Fibroblast of skin of scalp (primary cell): ENCODE results near the gene SFT2D3. TPM values are rescaled to one million over a fixed set of nuclear protein-coding genes. Genes with fewer than 3 reads are reported as not detected.

Experiments
- DNase-seq: peaks from one replicate; pipeline ENCODE4 v3.0.0-alpha.2; 2013
- polyA plus RNA-seq, 2 experiments: library from polyadenylated mRNA; unstranded; fragments of 120-200 nt; gene quantifications; one replicate each; pipeline ENCODE4 v1.2.1, GENCODE V29; 2013; ENCODE audit not compliant: insufficient read length in 2 of 2

The SFT2D3 gene, protein sequence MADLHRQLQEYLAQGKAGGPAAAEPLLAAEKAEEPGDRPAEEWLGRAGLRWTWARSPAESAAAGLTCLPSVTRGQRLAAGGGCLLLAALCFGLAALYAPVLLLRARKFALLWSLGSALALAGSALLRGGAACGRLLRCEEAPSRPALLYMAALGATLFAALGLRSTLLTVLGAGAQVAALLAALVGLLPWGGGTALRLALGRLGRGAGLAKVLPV
- not detected for polyA plus RNA-seq (2013, experiment 1 of 2; ENCODE audit: insufficient read length)
- polyA plus RNA-seq (2013, experiment 2 of 2; ENCODE audit: insufficient read length), result not detected

DNA sequence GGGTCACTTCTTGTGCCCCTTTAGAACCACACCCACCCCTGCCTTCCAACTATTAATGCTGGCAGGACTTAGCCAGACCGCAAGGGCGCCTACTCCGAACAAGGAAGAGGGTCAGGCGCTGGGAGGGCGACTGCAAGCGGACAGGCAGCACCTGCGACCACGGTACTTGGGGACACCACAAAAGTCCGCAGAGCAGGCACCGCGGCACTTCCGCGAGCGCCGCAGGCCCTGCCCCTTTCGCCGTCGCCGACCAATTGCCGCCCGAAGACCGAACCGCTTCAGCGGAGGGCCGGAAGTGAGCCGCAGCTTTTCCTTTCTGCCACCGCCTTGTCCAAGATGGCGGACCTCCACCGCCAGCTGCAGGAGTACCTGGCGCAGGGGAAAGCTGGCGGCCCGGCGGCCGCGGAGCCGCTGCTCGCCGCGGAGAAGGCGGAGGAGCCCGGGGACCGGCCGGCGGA, at the start of gene SFT2D3:
SFT2D3 (plus strand) TSS at position 305 of the 458 bp plus-strand sequence; CDS start at position 337, 32 bp downstream.
- DNase-seq, result peak; percentile 90

DNA sequence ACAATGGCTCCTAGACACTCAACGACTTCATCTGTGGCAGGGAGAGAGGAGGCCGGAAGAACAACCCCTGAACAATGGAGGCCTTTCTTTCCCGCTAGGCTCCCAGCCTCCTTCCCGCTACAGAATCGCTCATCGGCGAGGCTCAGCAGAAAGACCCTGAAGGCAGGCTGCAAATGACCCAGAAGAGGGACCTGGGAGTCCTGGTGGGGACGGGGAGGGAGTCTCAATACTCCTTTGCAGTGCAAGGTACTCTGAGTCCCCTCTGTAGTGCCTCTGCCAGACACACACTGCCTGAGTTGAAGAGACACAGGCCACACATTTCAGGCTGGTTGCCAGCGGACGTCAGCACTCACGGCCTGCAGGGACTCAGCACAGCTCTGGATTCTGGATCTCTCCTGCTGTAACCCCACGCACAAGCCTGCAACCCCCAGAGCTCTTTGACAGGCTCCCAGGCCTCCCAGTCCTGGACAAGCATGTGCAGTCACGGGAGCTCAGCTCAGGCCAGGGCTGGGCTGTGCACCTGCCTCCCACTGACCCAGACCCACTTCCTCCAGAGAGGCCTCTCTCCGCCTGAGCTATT, 49.2 kb upstream of the SFT2D3 start:
- DNase-seq, result no peak

DNA sequence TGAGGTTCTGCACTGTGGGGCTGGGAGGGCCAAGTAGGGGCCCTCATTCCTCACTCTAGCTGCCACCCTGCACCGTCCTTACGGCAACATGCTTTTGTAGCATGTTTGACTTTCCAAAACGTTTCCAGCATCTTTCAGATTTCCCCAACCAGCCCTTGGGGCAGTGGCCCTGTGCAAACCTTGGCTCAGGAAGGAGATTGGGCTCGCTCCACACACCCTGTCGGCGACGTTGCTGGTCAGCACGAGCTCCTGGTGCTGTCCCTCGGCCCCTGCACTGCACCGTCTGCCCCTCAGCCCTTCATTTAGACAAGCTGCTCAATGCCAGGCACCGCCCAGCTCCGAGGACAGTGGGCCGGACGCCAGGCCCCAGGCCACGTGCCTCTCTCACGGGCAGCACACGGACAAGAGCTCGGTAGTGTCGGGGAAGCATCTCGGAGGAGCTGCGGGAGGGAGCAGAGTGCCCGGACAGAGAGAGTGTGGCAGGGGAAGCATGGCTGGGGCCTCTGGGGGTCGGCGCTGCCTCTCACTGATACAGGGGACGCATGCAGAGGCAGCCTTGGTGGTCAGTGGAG, 48.4 kb upstream of the SFT2D3 start:
- no peak for DNase-seq

DNA sequence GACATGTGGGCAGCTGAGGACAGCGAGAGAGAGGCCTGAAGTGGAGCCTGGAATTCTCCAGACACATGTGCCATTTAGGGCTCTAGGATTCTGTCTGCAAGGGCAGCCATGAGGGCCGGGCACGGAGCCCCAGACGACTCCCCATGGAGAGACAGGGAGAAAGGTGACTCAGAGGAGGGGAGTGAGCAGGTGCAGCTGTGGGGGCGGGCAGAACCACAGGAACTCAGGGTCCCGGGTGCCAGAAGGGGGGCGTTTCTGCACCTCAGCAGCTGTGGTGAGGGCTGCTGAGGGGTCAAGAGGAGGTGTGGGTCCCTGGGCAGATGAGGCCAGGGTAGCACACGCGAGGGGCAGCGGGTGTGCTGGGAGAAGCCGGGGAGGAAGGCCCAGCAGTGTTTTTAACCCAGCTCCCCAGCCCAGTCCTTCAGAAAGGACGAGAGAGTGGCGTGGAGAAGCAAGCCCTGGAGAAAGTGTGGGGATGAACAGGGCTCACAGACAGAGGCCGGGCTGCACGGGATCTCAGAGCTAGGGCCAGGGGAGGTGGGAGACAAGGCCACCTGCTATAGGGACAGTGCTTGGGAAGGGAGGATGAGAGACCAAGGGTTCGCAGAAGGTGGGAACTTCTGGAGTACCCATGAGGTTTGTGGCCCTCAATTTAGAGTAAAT, 47.7 kb upstream of the SFT2D3 start:
- no peak for DNase-seq

DNA sequence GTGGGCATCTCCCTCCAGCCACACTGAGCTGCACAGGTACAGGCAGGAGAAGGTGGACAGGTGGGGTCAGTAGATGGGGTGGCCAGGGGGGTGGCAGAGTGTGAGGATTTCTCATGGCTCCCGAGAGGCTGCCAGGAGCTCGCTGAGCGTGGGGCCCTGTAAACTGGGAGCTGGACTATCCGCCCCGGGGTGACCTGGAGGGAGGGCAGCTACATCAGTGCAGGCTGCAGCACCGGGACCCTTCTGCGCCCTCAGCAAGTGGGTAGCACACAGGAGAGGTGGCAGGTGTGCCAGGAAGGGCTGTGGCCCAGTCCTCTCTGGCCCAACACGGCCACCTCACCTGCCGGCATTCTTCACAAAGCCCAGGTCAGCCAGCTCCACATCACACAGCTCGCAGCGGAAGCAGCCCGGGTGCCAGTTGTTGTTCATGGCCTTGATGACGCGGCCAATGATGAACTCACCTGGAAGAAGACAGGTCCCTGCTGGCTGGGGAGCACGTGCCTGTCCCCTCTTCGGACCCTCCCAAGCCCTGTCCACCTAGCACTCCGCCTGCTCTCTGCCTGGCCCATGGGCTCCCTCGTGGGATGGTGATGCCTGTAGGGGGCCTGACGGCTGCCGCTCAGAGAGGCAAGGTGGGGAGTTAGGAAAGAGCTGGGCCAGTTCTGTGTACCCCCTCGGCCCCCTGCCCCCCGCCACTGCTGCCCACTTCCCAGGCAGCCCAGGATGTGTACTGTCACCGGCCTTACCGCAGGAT, 47.0 kb upstream of the SFT2D3 start:
- no peak for DNase-seq

DNA sequence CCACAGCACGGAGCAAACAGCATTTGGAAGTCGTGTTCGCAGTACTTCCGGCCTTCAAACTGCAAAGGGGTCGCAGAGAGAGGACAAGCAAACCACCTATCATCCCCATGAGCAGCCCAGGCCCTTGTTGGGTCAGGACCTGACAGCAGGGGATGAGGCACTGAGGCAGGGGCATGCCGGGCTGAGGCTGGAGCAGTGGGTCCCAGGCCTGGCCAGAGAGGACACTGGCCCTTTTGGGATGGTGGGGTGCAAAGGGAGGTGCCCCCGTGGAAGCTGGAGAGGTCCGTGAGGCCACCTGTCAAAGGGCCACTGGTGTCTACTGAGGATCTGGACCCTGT, 46.5 kb upstream of the SFT2D3 start:
- DNase-seq, result no peak

DNA sequence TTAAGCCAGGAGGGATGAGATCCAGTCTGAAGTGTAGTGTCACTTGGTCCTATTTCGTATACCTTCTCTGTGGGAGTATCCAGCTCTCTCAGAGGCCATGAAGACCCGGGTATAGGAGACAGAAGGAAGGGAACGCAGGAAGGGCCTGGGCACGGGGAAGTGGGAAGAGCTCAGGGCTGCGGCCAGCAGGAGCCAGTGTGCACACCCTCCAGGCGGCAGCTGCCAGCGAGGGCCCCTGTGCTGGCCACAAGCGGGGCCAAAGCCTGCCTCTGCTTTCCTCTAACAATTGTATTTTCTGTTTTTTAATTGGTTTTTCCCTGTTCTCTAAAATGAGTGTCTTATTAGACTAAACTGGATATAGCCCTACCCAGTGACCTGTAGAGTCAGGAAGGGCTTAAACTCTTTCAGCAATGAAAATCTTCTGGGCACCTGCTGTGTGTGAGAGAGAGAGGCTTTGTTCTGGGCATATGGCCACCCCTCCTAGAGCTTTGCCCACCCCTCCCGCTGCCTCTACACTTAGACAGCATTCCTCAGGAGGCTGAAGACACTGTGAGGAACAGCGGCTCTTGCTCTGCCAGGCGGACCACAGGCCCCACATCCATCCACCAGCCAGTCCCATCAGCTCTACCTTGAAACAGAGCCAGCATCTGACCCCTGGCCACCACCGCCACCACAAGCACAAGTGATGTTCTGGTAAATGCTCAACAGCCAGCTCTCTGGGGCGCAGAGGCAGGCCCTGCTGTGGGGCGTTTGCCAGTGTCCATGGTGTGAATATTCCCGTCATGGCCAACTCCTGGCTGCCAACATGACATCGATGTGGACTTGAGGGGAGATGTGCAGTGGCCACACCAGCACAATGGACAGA, 45.9 kb upstream of the SFT2D3 start:
- DNase-seq, result no peak

DNA sequence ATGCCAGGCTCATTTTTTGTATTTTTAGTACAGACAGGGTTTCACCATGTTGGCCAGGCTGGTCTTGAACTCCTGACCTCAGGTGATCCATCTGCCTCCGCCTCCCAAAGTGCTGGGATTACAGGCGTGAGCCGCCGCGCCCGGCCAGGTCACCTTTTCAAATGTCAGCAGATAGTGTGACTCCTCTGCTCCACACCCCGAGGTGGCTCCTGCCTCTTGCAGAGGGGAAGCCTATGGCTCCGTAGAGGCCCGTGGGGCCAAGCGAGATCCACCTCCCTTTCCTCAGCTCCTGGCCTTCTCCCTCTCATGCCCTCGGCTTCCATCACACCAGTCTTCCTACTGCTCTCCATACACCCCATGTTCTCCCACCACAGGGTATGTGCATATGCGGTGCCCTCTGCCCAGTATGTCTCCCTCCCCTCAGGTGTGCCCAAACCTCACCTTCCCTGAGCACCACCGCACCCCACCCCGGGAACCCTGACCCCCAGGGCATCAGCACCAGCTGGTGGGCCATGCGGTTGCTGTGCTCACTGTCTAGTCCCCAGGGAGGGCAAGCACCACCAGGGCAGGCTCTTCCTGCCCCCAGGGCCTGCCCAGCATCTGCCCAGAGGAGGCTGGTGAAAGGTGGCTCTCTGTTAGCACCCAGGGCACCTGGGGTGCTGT, 44.6 kb upstream of the SFT2D3 start:
- DNase-seq, result no peak

DNA sequence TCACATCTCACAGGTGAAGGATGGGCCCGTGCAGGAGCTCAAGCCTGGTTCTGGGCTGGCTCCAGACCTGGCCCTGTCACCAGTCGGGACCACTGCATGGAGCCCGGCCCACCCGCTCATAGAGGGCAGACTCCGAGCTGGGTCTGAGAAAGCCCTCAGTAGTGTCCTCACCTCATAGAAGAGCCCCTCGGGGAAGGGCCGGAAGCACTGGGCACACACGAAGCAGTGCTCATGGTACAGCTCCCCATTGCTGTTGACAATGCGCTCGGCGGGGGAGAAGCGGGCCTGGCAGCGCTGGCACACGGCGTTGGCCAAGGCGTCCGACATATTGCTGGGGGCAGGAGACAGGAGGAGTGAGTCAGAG, 44.1 kb upstream of the SFT2D3 start:
- DNase-seq, result no peak

DNA sequence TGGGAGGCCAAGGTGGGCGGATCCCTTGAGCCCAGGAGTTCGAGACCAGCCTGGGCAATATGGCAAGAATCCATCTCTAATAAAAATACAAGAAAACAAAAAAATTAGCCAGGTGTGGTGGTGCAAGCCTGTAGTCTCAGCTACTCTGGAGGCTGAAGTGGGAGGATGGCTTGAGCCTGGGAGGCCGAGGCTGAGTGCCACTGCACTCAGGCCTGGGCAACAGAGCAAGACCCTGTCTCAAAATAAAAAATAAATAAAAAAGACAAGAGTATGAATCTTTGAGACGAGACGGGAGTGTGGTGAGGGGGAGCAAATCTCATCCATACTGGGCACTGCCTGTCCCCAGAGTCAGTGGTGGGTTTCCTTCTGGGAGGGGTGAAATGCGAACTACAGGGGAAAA, 43.2 kb upstream of the SFT2D3 start:
- no peak for DNase-seq

DNA sequence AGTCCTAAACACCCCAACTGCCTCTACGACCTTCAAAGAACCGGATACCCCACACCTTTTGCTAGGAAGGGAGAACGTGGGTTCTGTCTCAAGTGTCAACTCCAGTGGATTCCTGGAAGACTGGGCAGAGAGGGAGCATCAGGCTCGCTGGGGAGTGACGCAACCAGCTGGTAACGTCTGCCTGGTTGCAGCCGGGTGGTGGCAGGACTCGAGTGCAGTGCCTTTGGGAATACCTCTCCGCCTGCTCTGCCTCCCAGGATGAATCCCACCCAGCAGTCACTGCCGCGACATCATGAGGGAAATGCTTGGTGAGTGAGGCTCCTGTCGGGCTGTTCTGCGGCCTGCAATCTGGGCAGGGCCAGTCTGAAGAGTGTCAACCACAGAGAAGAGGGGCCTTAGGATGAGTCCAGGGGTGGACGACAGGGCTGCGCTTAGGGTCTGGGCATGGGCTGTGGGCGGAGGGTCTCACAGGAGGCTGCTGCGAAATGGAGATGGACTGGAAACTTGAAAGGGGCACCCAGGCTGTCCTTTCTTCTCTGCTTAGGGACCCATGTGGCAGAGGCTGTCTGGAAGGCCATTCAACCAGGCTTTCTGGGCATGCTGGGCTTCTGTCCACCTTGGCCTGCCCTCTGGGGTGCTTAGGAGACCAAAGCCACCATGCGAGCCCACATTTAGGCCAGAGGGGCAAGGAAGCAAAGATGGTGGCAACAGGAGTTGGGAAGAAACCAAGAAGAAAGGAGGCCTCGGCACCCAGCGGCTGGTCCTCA, 42.5 kb upstream of the SFT2D3 start:
- DNase-seq, result no peak

DNA sequence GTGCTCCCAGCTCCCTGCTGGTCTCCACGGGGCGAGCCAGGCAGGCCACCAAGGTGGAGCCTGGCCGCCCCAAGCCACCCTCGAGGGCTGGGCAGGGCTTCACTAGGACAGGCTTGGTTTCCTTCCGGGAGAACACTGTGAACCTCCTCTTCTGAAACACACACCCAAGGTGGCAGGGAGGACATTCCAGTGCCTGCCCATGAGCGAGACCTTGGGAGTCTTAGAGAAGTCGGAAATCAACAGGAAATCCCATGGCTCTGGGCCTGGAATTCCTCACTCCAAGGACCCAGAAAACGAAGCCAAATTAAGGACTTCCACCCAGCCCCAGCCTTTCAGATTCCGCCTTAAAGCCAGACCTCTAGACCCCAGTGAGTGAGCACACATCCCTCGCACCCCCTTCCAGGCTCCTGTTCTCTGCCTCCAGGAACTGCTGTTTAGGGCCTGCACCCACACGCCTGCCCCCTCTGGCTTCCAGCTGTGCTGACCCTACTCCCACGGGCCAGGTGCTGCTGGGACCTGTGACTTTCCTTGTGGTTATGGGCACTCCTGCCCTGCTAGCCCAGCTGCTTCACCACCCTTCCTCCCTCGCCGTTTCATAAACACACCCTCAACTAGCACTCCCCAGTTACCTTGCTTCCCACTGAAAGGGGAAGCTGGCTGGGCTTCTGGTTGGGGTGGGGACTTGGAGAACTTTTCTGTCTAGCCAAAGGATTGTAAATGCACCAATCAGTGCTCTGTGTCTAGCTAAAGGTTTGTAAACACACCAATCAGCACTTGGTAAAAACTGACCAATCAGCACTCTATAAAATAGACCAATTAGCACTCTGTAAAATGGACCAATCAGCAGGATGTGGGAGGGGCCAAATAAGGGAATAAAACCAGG, 41.6 kb upstream of the SFT2D3 start:
- no peak for DNase-seq

DNA sequence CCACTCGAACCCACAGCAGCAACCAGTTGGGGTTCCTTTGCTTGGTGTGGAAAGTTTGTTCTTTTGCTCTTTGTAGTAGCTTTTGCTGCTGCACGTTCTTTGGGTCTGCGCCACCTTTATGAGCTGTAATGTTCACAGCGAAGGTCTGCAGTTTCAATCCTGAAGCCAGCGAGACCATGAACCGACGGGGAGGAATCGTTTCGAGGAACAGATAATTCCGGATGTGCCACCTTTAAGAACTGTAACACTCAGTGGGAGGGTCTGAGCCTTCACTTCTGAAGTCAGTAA, 41.1 kb upstream of the SFT2D3 start:
- DNase-seq, result no peak

DNA sequence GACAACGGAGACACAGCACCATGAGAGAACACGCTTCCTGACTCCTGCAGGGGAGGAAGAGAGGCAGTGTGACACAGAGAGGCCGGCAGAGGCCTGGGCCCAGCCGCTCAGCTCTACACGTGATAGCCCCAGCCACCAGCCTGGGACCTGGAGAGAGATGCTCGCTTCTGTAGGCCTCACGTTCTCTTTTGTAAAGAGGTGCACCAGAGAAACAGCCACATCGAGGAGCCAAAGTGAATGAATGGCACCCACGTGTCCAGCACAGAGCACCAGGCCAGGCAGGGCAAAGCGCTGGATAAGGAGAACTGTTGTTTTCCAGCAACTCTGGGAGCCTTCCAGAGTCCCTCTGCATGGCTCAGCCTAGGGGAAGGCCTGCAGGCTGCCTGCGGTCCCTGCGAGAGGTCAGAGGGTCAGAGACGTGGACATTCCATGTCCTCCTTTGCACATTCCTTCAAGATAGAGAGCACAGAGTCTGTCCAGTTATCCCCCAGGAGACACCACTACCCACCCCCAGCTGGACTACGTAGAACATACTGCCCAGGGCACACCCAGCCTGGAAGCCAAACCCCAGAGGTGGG, 40.1 kb upstream of the SFT2D3 start:
- DNase-seq, result no peak

DNA sequence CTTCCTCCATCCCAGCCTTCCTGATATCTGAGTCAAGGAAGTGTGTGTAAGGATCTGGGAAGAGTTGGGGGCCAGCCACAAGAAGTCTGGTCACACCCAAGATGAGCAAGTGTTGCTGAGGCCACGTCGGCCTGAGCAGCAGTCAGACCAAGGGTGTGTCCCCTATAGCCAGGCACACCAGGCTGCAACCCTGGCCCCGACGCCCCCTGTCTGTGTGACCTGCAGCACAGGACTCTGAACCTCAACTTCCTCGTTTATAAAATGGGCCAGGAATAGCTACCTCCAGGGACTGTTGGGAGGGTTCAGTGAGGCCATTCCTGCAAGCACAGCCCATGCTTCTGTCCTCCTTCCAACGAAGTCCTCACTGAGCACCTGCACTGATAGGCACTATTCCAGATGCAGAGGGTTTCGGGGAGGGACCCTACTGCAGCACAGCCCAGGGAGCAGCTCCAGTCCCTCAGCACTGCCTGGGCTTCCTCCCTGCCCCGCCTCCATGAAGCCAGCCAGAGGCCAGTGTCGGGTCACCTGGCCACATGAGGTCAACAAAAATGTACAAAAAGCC, 39.3 kb upstream of the SFT2D3 start:
- DNase-seq, result no peak

DNA sequence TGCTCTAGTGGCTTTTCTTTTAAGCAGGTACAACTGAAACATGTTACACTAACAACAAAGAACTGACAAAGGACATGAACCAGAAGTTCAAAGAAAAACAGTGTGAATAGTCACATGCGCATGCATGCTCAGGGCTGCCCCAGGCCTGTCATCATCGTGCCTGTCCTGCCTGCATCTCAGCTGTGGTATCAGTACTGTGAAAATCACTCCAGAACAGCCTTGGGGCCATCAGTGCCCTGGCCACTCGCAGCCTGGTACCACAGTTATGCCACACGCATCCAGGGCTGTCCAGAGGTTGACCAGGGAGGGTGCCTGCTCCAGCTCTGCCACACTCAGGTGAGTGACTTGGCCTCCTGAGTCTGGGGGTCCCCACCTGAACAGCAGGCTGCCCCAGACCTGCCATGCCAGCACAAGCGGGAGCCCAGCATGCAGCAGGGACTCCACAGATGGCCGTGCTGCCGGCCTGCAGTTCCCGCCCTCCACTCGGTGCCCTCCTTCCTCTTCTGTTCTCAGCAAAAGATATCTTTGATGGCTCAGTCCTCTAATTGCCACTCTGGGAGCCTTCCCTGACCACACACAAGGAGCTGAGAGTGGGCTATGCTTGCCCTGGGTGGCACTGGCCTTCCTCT, 38.2 kb upstream of the SFT2D3 start:
- DNase-seq, result no peak

DNA sequence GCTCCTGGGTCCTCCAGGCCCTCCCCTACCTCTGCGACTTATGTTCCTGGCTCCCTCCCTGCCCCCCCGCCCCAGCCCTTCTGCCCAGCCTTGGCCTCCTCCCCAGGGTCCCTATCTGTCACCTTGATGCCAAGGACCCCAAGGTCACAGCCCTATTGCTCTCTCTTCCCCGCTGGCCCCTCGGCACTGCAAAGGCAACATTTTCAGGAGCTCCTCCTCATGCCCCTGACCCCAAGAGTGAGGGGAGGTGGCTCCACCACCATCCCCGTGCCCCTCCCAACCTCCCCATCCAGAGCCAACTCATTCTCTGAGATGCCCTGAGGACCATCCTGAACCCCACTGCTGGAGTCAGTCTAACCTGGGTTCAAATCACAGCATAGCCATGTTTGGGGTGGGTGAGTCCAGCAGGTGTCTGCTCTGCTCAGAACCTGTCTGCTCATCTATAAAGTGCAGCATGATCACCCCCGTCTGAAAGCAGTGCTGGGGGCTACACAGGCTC, 37.7 kb upstream of the SFT2D3 start:
- DNase-seq, result no peak
